Mucosa of rectum (tissue), 2 donors: Measurements from ENCODE around the gene ADAM17.
"Not testable (repeated sequence)": the region's sequence is repeated elsewhere in the genome, so short reads cannot be mapped to it uniquely, and the experiment has no call there.

Source experiments
- H3K27ac ChIP-seq, 2 donors: one replicate each; pipeline ENCODE4 v1.7.0; 2013; ENCODE audit warnings: inconsistent platforms in 2 of 2, low read depth in 2 of 2, low read length in 2 of 2
- H3K27me3 ChIP-seq, 2 donors: one replicate each; pipeline ENCODE4 v1.7.0; 2013; ENCODE audit warnings: low read length in 2 of 2; ENCODE audit not compliant: control insufficient read depth in 2 of 2, insufficient read depth in 2 of 2
- H3K36me3 ChIP-seq, 2 donors: one replicate each; pipeline ENCODE4 v1.7.0; 2013; ENCODE audit warnings: low read length in 2 of 2; ENCODE audit not compliant: control insufficient read depth in 2 of 2, insufficient read depth in 2 of 2
- H3K4me1 ChIP-seq, 2 donors: one replicate each; pipeline ENCODE4 v1.7.0; 2013; ENCODE audit warnings: low read length in 2 of 2, mild to moderate bottlenecking in 1 of 2; ENCODE audit not compliant: control insufficient read depth in 2 of 2, insufficient read depth in 2 of 2
- H3K4me3 ChIP-seq, 2 donors: one replicate each; pipeline ENCODE4 v1.7.0; 2013; ENCODE audit warnings: low read length in 2 of 2
- H3K9ac ChIP-seq, 2 donors: one replicate each; pipeline ENCODE4 v1.7.0; 2013; ENCODE audit warnings: low read length in 2 of 2, low read depth in 1 of 2, mild to moderate bottlenecking in 1 of 2
- H3K9me3 ChIP-seq, 2 donors: one replicate each; pipeline ENCODE4 v1.7.0; 2013; ENCODE audit warnings: low read length in 2 of 2; ENCODE audit not compliant: control insufficient read depth in 2 of 2
- donor health status: healthy.
- donor health status: Normal muscosa, but diverticular disease.

The ADAM17 gene

GRCh38 chr2:9555297-9556120, at the start of gene ADAM17:
Gene ADAM17, minus strand, starts transcription at chr2:9555830. Its CDS starts 225 bp downstream, at chr2:9555605.
- Histone ChIP-seq H3K36me3 (no peaks in the 10 kb centered on the region), H3K4me1 (peaks cover 16 to 18% of the 10 kb centered on the region in 2 donors), H3K9me3 (no peaks in the 10 kb centered on the region), H3K9ac (peak within 1 kb of the TSS; percentile 95 to 97), H3K27me3 (no peaks in the 10 kb centered on the region), H3K27ac (peak within 1 kb of the TSS; percentile 97 to 98), H3K4me3 (peak within 1 kb of the TSS; percentile 96 to 100)

GRCh38 chr2:9602412-9602811, 46.8 kb upstream of the ADAM17 start:
- H3K36me3 ChIP-seq, result peaks cover 0 to 7% of the 10 kb centered on the region in 2 donors
- H3K27ac ChIP-seq, result no peak overlapping the region
- H3K9ac ChIP-seq, result no peak overlapping the region
- no peak overlapping the region for H3K4me3 ChIP-seq
- H3K4me1 ChIP-seq, result no peaks in the 10 kb centered on the region
- H3K9me3 ChIP-seq, result peaks cover 2 to 6% of the 10 kb centered on the region in 2 donors
- no peaks in the 10 kb centered on the region for H3K27me3 ChIP-seq

- Histone ChIP-seq H3K27me3 (no peaks in the 10 kb centered on the region), H3K36me3 (peaks cover 0 to 7% of the 10 kb centered on the region in 2 donors), H3K4me3 (no peak overlapping the region), H3K4me1 (peaks cover 0 to 4% of the 10 kb centered on the region in 2 donors), H3K9ac (no peak overlapping the region), H3K9me3 (peaks cover 2 to 6% of the 10 kb centered on the region in 2 donors), H3K27ac (no peak overlapping the region)
Measured at GRCh38 chr2:9601397-9601796, 45.8 kb upstream of the ADAM17 start.

GRCh38 chr2:9599430-9599829, 43.8 kb upstream of the ADAM17 start:
- H3K9ac ChIP-seq, result no peak overlapping the region
- peaks cover 0 to 7% of the 10 kb centered on the region in 2 donors for H3K36me3 ChIP-seq
- H3K9me3 ChIP-seq, result peaks cover 2 to 6% of the 10 kb centered on the region in 2 donors
- H3K27me3 ChIP-seq, result no peaks in the 10 kb centered on the region
- H3K4me3 ChIP-seq, result no peak overlapping the region
- no peak overlapping the region for H3K27ac ChIP-seq
- H3K4me1 ChIP-seq, result peaks cover 0 to 4% of the 10 kb centered on the region in 2 donors

GRCh38 chr2:9596621-9597311, 41.1 kb upstream of the ADAM17 start:
- H3K4me3 ChIP-seq, result no peak overlapping the region
- H3K4me1 ChIP-seq, result peaks cover 0 to 6% of the 10 kb centered on the region in 2 donors
- no peak overlapping the region for H3K9ac ChIP-seq
- H3K27ac ChIP-seq, result no peak overlapping the region
- no peaks in the 10 kb centered on the region for H3K27me3 ChIP-seq
- H3K9me3 ChIP-seq, result peaks cover 2 to 6% of the 10 kb centered on the region in 2 donors
- H3K36me3 ChIP-seq, result peaks cover 3 to 7% of the 10 kb centered on the region in 2 donors

- Histone ChIP-seq H3K9me3 (peaks cover 2 to 6% of the 10 kb centered on the region in 2 donors), H3K27ac (no peak overlapping the region), H3K4me3 (no peak overlapping the region), H3K4me1 (peaks cover 0 to 6% of the 10 kb centered on the region in 2 donors), H3K27me3 (no peaks in the 10 kb centered on the region), H3K36me3 (peaks cover 6% of the 10 kb centered on the region in 2 donors), H3K9ac (no peak overlapping the region)
Measured at GRCh38 chr2:9595746-9596145, 40.1 kb upstream of the ADAM17 start.

GRCh38 chr2:9595256-9595655, 39.6 kb upstream of the ADAM17 start:
- not testable (repeated sequence) for H3K27ac ChIP-seq, H3K36me3 ChIP-seq, H3K9ac ChIP-seq, H3K27me3 ChIP-seq, H3K4me3 ChIP-seq, H3K9me3 ChIP-seq, H3K4me1 ChIP-seq

GRCh38 chr2:9594366-9595054, 38.9 kb upstream of the ADAM17 start:
- Histone ChIP-seq H3K36me3 (peaks cover 10 to 16% of the 10 kb centered on the region in 2 donors), H3K9ac (no peak overlapping the region), H3K4me3 (no peak overlapping the region), H3K4me1 (peaks cover 0 to 6% of the 10 kb centered on the region in 2 donors), H3K27me3 (no peaks in the 10 kb centered on the region), H3K9me3 (peaks cover 0 to 2% of the 10 kb centered on the region in 2 donors), H3K27ac (no peak overlapping the region)

GRCh38 chr2:9593925-9594324, 38.3 kb upstream of the ADAM17 start:
- Histone ChIP-seq H3K9ac (no peak overlapping the region), H3K27ac (no peak overlapping the region)

GRCh38 chr2:9592699-9593098, 37.1 kb upstream of the ADAM17 start:
- H3K9ac ChIP-seq, result no peak overlapping the region
- no peak overlapping the region for H3K4me3 ChIP-seq
- no peak overlapping the region for H3K27ac ChIP-seq
- H3K4me1 ChIP-seq, result peaks cover 0 to 6% of the 10 kb centered on the region in 2 donors
- no peaks in the 10 kb centered on the region for H3K27me3 ChIP-seq
- H3K9me3 ChIP-seq, result no peaks in the 10 kb centered on the region
- peaks cover 14 to 22% of the 10 kb centered on the region in 2 donors for H3K36me3 ChIP-seq

More at GRCh38 chr2:9593925-9594324, 38.3 kb upstream of the ADAM17 start:
- Histone ChIP-seq H3K4me1 (peaks cover 0 to 6% of the 10 kb centered on the region in 2 donors), H3K27me3 (no peaks in the 10 kb centered on the region), H3K36me3 (peaks cover 9 to 16% of the 10 kb centered on the region in 2 donors), H3K9me3 (no peaks in the 10 kb centered on the region), H3K4me3 (no peak overlapping the region)
